HFF-Myc (cell line): ENCODE data around the gene MORN1.

Experiments
- DNase-seq: peaks from one replicate; pipeline ENCODE4 v3.0.0-alpha.2; 2011; ENCODE audit warnings: low read depth; ENCODE audit errors: extremely low read depth
- H3K4me3 ChIP-seq: replicated peaks from 2 replicates; pipeline ENCODE4 v1.5.1; 2011; ENCODE audit warnings: low read depth, mild to moderate bottlenecking, control low read depth, low read length
- TF ChIP-seq, protein P1 (sequence below): IDR thresholded peaks from 2 replicates; pipeline ENCODE4 v1.5.1; 2012; ENCODE audit warnings: mild to moderate bottlenecking, low read depth, low read length, control low read depth; ENCODE audit errors: missing control alignments

The MORN1 gene

DNA sequence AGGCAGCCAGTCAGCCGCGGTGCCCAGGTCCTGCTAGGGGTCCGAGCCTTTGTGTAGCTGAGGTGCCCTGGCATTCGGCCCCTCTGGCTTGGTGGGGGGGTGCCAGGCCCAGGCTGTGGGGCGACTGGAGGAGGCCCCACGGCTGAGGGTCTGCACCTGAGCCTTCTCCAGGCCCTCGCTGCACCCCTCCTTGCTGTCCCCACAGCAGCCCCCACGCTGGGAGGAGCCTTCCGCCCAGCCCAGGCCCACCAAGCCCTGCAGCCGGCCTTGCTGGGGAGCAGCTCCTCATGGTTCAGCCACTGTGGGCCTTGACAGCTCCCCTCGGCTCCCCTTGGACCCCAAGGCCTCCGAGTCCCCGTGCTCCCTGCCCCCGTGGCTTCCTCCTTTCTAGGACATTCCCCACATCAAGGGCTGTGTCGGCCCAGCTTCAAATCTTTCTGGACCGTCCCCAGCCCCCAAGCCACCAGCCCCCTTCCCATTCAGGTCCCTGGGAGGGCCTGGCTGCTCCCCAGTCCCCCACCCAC is 67.8 kb downstream of the MORN1 start:
- no peak overlapping the region for H3K4me3 ChIP-seq
- DNase-seq, result no peak
- TF ChIP-seq, protein P1, sequence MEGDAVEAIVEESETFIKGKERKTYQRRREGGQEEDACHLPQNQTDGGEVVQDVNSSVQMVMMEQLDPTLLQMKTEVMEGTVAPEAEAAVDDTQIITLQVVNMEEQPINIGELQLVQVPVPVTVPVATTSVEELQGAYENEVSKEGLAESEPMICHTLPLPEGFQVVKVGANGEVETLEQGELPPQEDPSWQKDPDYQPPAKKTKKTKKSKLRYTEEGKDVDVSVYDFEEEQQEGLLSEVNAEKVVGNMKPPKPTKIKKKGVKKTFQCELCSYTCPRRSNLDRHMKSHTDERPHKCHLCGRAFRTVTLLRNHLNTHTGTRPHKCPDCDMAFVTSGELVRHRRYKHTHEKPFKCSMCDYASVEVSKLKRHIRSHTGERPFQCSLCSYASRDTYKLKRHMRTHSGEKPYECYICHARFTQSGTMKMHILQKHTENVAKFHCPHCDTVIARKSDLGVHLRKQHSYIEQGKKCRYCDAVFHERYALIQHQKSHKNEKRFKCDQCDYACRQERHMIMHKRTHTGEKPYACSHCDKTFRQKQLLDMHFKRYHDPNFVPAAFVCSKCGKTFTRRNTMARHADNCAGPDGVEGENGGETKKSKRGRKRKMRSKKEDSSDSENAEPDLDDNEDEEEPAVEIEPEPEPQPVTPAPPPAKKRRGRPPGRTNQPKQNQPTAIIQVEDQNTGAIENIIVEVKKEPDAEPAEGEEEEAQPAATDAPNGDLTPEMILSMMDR, result no peak

DNA sequence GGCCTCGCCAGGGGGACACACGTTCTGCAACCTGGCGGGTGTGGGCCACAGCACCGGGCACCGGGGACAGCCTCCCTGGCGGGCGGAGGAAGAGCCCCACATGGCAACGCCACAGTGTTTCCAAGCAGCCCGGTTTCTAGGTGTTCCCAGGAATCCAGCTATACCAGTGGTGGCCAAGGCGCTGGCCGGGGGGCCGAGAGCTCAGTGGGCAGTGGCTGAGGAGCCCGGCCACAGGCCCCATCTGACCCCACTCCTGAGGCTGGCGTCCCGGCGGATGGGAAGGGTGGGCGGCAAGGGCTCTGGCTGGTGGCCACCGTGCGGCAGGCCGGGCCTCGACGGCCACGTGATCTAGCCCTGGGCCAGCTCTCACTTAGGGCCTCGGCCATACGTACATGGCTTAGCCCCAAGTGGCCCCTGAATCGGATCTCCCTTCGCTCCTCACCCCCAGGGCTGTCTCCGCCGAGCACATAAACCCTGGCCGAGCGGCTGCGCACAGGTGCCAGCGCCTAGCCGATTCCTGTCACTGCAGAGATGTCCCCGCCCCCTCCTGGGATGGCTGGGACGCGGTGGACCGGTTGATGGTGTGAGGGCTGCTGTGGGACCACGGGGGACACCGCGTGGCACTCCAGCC is 68.7 kb downstream of the MORN1 start:
- no peak overlapping the region for H3K4me3 ChIP-seq
- TF ChIP-seq, protein P1, result no peak
- DNase-seq, result no peak

DNA sequence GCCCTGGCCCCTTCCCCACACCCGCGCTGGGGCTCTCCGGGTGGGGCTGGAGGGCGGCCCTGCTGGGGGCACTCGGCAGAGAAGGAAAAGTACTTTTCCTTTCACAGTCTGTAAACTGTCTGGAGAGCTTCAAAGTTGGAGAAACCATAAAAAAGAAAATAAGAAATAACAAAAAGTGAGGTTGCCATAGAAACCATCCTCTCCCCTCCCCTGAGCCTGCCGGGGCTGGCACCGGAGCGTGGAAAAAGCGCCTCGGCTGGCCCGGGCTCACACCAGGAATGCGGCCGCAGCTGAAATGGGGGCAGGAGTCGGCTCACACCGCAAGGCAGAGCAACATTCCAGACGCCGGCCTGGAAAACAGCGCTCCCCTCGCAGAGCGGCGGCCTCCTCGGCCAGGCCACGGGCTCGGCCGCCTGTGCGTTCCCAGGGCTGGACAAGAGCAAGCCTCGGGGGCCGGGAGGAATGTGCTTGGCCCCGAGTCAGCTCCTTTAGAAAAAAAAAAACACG is 69.2 kb downstream of the MORN1 start:
- TF ChIP-seq, protein P1, result no peak
- no peak overlapping the region for H3K4me3 ChIP-seq
- DNase-seq, result no peak

- DNase-seq, result no peak
- no peak overlapping the region for H3K4me3 ChIP-seq
- TF ChIP-seq, protein P1, result no peak
Observed at GRCh38 chr1:2320760-2321667, 70.3 kb downstream of the MORN1 start.

DNA sequence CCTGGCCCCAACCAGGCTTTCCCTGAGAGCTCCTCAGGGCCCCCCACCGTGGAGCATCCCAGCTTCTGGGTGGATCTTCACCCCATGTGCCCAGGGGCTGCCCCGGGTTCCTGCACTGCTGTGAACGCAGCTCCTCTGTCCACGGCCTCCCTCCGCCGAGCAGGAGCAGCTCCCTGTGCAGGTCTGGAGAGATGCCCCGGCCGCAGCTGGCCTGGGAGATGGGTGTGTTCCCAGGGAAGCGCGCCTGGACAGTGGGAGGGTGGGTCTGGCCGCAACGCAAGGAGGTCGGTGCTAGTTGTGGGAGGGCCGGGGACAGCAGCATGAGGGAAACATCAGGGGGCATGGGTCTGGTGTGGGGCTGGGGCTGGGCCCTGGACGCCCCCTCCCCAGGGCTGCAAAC is 71.3 kb downstream of the MORN1 start:
- no peak for DNase-seq
- no peak overlapping the region for H3K4me3 ChIP-seq
- TF ChIP-seq, protein P1, result no peak

- H3K4me3 ChIP-seq, result no peak overlapping the region
- DNase-seq, result no peak
- TF ChIP-seq, protein P1, result no peak
Observed at GRCh38 chr1:2319291-2319690, 72.1 kb downstream of the MORN1 start.
